Kidney (tissue), 14 donors: ENCODE measurements around the gene TNXB. TPM values are rescaled to one million over a fixed set of nuclear protein-coding genes. Genes with fewer than 3 reads are reported as not detected.

Source experiments
- DNase-seq, 5 donors: peaks; one replicate each; pipeline ENCODE4 v3.0.0-alpha.2; 2013 to 2020
- FAIRE-seq: peaks from 2 replicates; lab custom pipeline; 2012; peaks lifted over from hg19 to GRCh38; lab: Jason Lieb, UNC
- H3K27ac ChIP-seq, 2 donors: one replicate each; pipeline ENCODE4 v1.7.0; 2013; ENCODE audit warnings: low read depth in 2 of 2, low read length in 2 of 2, inconsistent platforms in 1 of 2
- H3K27me3 ChIP-seq: one replicate; pipeline ENCODE4 v1.7.1; 2013; ENCODE audit warnings: low read length, inconsistent platforms; ENCODE audit not compliant: control insufficient read depth, insufficient read depth
- H3K36me3 ChIP-seq, 3 donors: one replicate each; pipeline versions ENCODE4 v1.7.0 to v1.7.1; 2013; ENCODE audit warnings: low read length in 3 of 3, control low read depth in 1 of 3, inconsistent platforms in 1 of 3; ENCODE audit not compliant: insufficient read depth in 3 of 3, control insufficient read depth in 2 of 3
- H3K4me1 ChIP-seq, 3 donors: one replicate each; pipeline versions ENCODE4 v1.7.0 to v1.7.1; 2013; ENCODE audit warnings: low read length in 3 of 3, inconsistent platforms in 1 of 3, low read depth in 1 of 3; ENCODE audit not compliant: control insufficient read depth in 2 of 3, insufficient read depth in 2 of 3
- H3K4me3 ChIP-seq, 3 donors: one replicate each; pipeline versions ENCODE4 v1.7.0 to v1.8.1; 2013; ENCODE audit warnings: low read length in 3 of 3, control low read depth in 1 of 3, inconsistent platforms in 1 of 3
- H3K9ac ChIP-seq, 3 donors: one replicate each; pipeline versions ENCODE4 v1.7.0 to v1.7.1; 2013; ENCODE audit warnings: low read length in 3 of 3, control low read depth in 1 of 3, inconsistent platforms in 1 of 3
- H3K9me3 ChIP-seq, 3 donors: one replicate each; pipeline versions ENCODE4 v1.7.0 to v1.7.1; 2013; ENCODE audit warnings: low read length in 3 of 3, control low read depth in 1 of 3, inconsistent platforms in 1 of 3; ENCODE audit not compliant: control insufficient read depth in 2 of 3, insufficient read depth in 1 of 3
- intact Hi-C: fragments of 100-400 bp; cut with DNase I; formaldehyde crosslinking; loops from one replicate; pipeline ENCODE4 v1.11.1; 2022
- polyA plus RNA-seq: library from polyadenylated mRNA; stranded (reverse); fragments of 350-450 nt; fragmentation: Illumina TruSeq; extraction: RNeasy Lipid Tissue Mini Kit (QIAGEN cat#74804); gene quantifications from one replicate; pipeline ENCODE4 v1.2.3, GENCODE V29; 2014; ENCODE audit warnings: low read depth, low replicate concordance; ENCODE audit not compliant: insufficient read depth
- total RNA-seq: library from RNA; stranded (reverse); fragmentation: NEBNext Ultra II Directional; extraction: Animal tissue kit (Norgen Biotek cat#: 25700); gene quantifications from one replicate; pipeline ENCODE4 v1.2.1, GENCODE V29; 2021
- TF ChIP-seq, protein P1 (sequence below): IDR thresholded peaks from 3 replicates; pipeline ENCODE4 v1.5.1; 2012; ENCODE audit warnings: mild to moderate bottlenecking, moderate library complexity, borderline replicate concordance; ENCODE audit not compliant: insufficient read depth; ENCODE audit errors: extremely low read depth
- donor health status: control.
- donor health status: control.
- donor health status: control.
- donor health status: control.
- donor health status: control.
- donor health status: DM: yes; HTN: yes; CAD: no.
- donor health status: Normal renal cell carcinoma (clear cell type).

Gene TNXB
- total and polyA plus RNA-seq, 2 donors from 2014 or later: 13.3 to 88.2 TPM

GRCh38 chr6:32079566-32080290, 29.4 kb downstream of the TNXB start:
- intact Hi-C loops: no loop called here
- Histone ChIP-seq H3K27me3 (no peaks in the 10 kb centered on the region), H3K4me3 (no peak overlapping the region), H3K27ac (no peak overlapping the region), H3K4me1 (no peaks in the 10 kb centered on the region), H3K9ac (no peak overlapping the region), H3K36me3 (no peaks in the 10 kb centered on the region), H3K9me3 (no peaks in the 10 kb centered on the region)
- peak in 2 of 5 donors; percentile 16 to 23 for DNase-seq
- no peak for FAIRE-seq
- TF ChIP-seq, protein P1, sequence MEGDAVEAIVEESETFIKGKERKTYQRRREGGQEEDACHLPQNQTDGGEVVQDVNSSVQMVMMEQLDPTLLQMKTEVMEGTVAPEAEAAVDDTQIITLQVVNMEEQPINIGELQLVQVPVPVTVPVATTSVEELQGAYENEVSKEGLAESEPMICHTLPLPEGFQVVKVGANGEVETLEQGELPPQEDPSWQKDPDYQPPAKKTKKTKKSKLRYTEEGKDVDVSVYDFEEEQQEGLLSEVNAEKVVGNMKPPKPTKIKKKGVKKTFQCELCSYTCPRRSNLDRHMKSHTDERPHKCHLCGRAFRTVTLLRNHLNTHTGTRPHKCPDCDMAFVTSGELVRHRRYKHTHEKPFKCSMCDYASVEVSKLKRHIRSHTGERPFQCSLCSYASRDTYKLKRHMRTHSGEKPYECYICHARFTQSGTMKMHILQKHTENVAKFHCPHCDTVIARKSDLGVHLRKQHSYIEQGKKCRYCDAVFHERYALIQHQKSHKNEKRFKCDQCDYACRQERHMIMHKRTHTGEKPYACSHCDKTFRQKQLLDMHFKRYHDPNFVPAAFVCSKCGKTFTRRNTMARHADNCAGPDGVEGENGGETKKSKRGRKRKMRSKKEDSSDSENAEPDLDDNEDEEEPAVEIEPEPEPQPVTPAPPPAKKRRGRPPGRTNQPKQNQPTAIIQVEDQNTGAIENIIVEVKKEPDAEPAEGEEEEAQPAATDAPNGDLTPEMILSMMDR: no peak

GRCh38 chr6:32076321-32076809, 32.8 kb downstream of the TNXB start:
- Histone ChIP-seq H3K27ac (no peak overlapping the region), H3K9me3 (no peaks in the 10 kb centered on the region), H3K27me3 (no peaks in the 10 kb centered on the region), H3K9ac (no peak overlapping the region), H3K36me3 (no peaks in the 10 kb centered on the region), H3K4me3 (no peak overlapping the region), H3K4me1 (no peaks in the 10 kb centered on the region)
- FAIRE-seq: no peak
- peak in 3 of 5 donors; percentile 26 to 49 (median 46) for DNase-seq
- intact Hi-C loops: no loop called here
- TF ChIP-seq, protein P1: no peak

DNA sequence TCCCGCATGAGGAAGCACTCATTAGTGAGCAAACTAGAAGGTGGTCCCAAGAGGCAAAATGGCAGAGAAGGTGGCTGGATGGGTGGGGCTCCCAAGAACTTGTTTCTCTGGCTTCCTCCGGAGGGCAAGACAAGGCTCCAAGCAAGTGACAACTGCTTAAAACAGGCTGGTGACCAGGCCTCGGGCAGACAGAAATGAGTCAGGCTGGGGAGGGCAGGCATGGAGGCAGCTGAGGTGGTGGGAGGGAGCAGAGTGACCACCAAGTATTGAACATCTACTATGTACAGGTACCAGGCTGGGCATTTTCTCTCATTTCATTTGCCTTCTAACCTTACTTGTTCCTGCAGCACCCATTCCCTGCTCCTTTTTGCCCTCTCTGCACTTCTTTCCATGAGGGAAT, 33.4 kb downstream of the TNXB start:
- TF ChIP-seq, protein P1: no peak
- no peak overlapping the region for H3K9ac ChIP-seq
- H3K4me1 ChIP-seq: no peaks in the 10 kb centered on the region
- H3K27me3 ChIP-seq: no peaks in the 10 kb centered on the region
- H3K9me3 ChIP-seq: no peaks in the 10 kb centered on the region
- no peak overlapping the region for H3K27ac ChIP-seq
- intact Hi-C loops: no loop called here
- FAIRE-seq (no peak), DNase-seq (peak in 2 of 5 donors; percentile 17 to 22)
- no peaks in the 10 kb centered on the region for H3K36me3 ChIP-seq
- H3K4me3 ChIP-seq: no peak overlapping the region
